ENCODE data around the gene SHBG.

DNA sequence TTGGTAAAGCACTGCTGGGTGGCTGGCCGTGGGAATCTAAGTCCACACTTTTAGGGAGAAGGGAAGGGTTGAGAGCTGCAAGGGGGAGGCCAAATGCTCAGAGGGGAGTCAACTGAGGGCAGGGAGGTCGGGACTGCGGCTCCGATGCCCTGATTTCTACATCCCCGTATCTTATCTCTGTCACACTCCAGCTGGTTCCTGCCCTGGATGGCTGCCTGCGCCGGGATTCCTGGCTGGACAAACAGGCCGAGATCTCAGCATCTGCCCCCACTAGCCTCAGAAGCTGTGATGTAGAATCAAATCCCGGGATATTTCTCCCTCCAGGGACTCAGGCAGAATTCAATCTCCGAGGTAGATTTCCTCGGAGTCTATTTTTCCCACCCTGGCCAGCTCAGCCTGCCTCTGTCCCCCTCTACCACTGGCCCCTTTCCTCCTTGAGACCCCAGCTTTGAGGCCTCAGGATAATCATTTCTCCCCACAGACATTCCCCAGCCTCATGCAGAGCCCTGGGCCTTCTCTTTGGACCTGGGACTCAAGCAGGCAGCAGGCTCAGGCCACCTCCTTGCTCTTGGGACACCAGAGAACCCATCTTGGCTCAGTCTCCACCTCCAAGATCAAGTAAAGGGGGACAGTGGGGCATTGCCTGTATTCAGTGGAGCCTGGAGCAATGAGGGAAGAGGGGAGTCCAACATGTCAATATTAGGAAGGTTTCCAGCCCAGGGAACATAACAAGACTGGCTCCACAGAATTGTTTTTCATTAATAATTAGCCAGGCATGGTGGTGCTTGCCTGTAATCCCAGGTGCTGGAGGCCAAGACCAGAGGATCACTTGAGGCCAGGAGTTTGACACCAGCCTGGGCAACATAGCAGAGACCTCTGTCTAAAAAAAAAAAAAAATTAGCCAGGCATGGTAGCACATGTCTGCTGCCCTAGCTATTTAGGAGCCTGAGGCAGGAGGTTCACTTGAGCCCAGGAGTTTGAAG is 1.8 kb downstream of the SHBG start:
- TF ChIP-seq POLR2AphosphoS5 (IDR thresholded peaks at IDR 0.05; ENCODE audit: low read depth, low read length) (no peak), POLR2A (IDR thresholded peaks at IDR 0.05; ENCODE audit: low read depth, low read length) (no peak), TAF1 (IDR thresholded peaks at IDR 0.05; ENCODE audit: low read depth, low read length) (no peak), PAX5 (IDR thresholded peaks at IDR 0.05; ENCODE audit: insufficient read depth, low read length, severe bottlenecking) (no peak)
